Endothelial cell of umbilical vein (primary cell): ENCODE results near the gene CLEC12A. TPM values are rescaled to one million over a fixed set of nuclear protein-coding genes. Genes with fewer than 3 reads are reported as not detected.

ENCODE experiments used
- BruUV-seq: library from RNA; stranded (reverse); fragments of 400-500 nt; replicated peaks from 2 replicates; lab custom pipeline; 2021; lab: Mats Ljungman, UMichigan
- CTCF ChIA-PET: fragments of 300-600, 350-600 bp; sonication (Branson Sonifier 250); formaldehyde crosslinking; loops from one replicate; lab custom pipeline; 2021; ENCODE audit warnings: antibody characterized with exemption, inconsistent platforms; lab: Charles Lee
- POLR2A ChIA-PET: fragments of 300-600, 350-600 bp; sonication (Branson Sonifier 250); formaldehyde crosslinking; loops from one replicate; lab custom pipeline; 2021; ENCODE audit warnings: antibody characterized with exemption, inconsistent platforms; lab: Charles Lee
- DNase-seq: peaks from one replicate; pipeline ENCODE4 v3.0.0-alpha.2; 2011; ENCODE audit warnings: low read depth, low spot score
- FAIRE-seq: peaks from 2 replicates; lab custom pipeline; 2011; peaks lifted over from hg19 to GRCh38; lab: Jason Lieb, UNC
- H2AFZ ChIP-seq: 2 replicates; pipeline ENCODE4 v1.6.0; 2012; ENCODE audit warnings: low read depth, low read length, control low read depth, inconsistent platforms
- H3K27ac ChIP-seq: 2 replicates; pipeline ENCODE4 v1.5.1; 2011; ENCODE audit warnings: low read depth, mild to moderate bottlenecking, control low read depth, low read length, moderate library complexity; ENCODE audit not compliant: insufficient read depth
- H3K27me3 ChIP-seq, 2 experiments: 2 replicates each; pipeline versions ENCODE4 v1.6.0 to v1.6.1; 2011; ENCODE audit warnings: low read length in 2 of 2, mixed read lengths in 1 of 2; ENCODE audit not compliant: control insufficient read depth in 2 of 2, insufficient read depth in 2 of 2
- H3K36me3 ChIP-seq, 2 experiments: 2 replicates in 1 of 2; 3 replicates in 1 of 2; pipeline ENCODE4 v1.5.1; 2011; ENCODE audit warnings: low read length in 2 of 2, mild to moderate bottlenecking in 1 of 2, moderate library complexity in 1 of 2; ENCODE audit not compliant: control insufficient read depth in 2 of 2, insufficient read depth in 2 of 2; ENCODE audit errors: extremely low read depth in 1 of 2
- H3K4me1 ChIP-seq: 3 replicates; pipeline ENCODE4 v1.5.1; 2011; ENCODE audit warnings: mild to moderate bottlenecking, low read length; ENCODE audit not compliant: control insufficient read depth, insufficient read depth; ENCODE audit errors: extremely low read depth
- H3K4me2 ChIP-seq: 2 replicates; pipeline ENCODE4 v1.6.1; 2011; ENCODE audit warnings: low read length, control low read depth, mixed read lengths; ENCODE audit not compliant: insufficient read depth
- H3K4me3 ChIP-seq, 3 experiments: fragments of 200-600 bp in 1 of 3; sonication (generic), shearing (Covaris generic) in 1 of 3; replicated peaks in 1 of 3; 2 replicates each; pipeline ENCODE4 v1.5.1; 2011 to 2016; ENCODE audit warnings: control low read depth in 3 of 3, low read length in 3 of 3, mild to moderate bottlenecking in 2 of 3, inconsistent platforms in 1 of 3, low read depth in 1 of 3, moderate library complexity in 1 of 3; ENCODE audit not compliant: insufficient read depth in 1 of 3
- H3K79me2 ChIP-seq: 2 replicates; pipeline ENCODE4 v1.6.0; 2012; ENCODE audit warnings: low read length, inconsistent platforms; ENCODE audit not compliant: control insufficient read depth, insufficient read depth
- H3K9ac ChIP-seq: replicated peaks from 2 replicates; pipeline ENCODE3; 2011; ENCODE audit warnings: low read length, control low read depth; ENCODE audit not compliant: insufficient read depth; ENCODE audit errors: extremely low read depth
- H3K9me1 ChIP-seq: replicated peaks from 3 replicates; pipeline ENCODE4 v1.6.0; 2011; ENCODE audit warnings: mild to moderate bottlenecking, low read length; ENCODE audit not compliant: control insufficient read depth, insufficient read depth; ENCODE audit errors: extremely low read depth
- H3K9me3 ChIP-seq: replicated peaks from 2 replicates; pipeline ENCODE4 v1.5.1; 2012; ENCODE audit warnings: low read length, inconsistent platforms; ENCODE audit not compliant: control insufficient read depth, insufficient read depth
- H4K20me1 ChIP-seq: replicated peaks from 2 replicates; pipeline ENCODE3; 2011; ENCODE audit warnings: mild to moderate bottlenecking, low read length; ENCODE audit not compliant: control insufficient read depth, insufficient read depth; ENCODE audit errors: extremely low read depth
- CTCF ChIP-seq, 2 donors: IDR thresholded peaks; 1 replicate in 1 of 2; 2 replicates in 1 of 2; pipeline ENCODE4 v1.5.1; 2011; ENCODE audit warnings: low read length in 2 of 2, mild to moderate bottlenecking in 2 of 2, moderate library complexity in 2 of 2, control low read depth in 1 of 2, inconsistent platforms in 1 of 2, low read depth in 1 of 2; ENCODE audit not compliant: insufficient read depth in 1 of 2; ENCODE audit errors: extremely low read depth in 1 of 2
- EZH2 ChIP-seq: IDR thresholded peaks from 2 replicates; pipeline ENCODE4 v1.6.1; 2012; ENCODE audit warnings: borderline replicate concordance, low read depth, mild to moderate bottlenecking, moderate library complexity, low read length, inconsistent platforms; ENCODE audit not compliant: severe bottlenecking
- FOS ChIP-seq: IDR thresholded peaks from 2 replicates; pipeline ENCODE4 v1.6.1; 2011; ENCODE audit warnings: mild to moderate bottlenecking, low read length, moderate library complexity, borderline replicate concordance; ENCODE audit not compliant: insufficient read depth
- GATA2 ChIP-seq: IDR thresholded peaks from 2 replicates; pipeline ENCODE4 v1.7.0; 2011; ENCODE audit warnings: low read depth, mild to moderate bottlenecking, moderate library complexity, mixed read lengths, low read length; ENCODE audit not compliant: insufficient read length, insufficient read depth
- JUN ChIP-seq: IDR thresholded peaks from 2 replicates; pipeline ENCODE4 v1.6.1; 2011; ENCODE audit warnings: borderline replicate concordance, low read depth; ENCODE audit not compliant: insufficient read length, insufficient read depth
- MAX ChIP-seq: IDR thresholded peaks from 2 replicates; pipeline ENCODE4 v1.6.1; 2011; ENCODE audit not compliant: insufficient read depth, insufficient read length
- MYC ChIP-seq: IDR thresholded peaks from one replicate; pipeline ENCODE4 v1.6.1; 2011; ENCODE audit warnings: mild to moderate bottlenecking, low read depth, low read length
- POLR2A ChIP-seq: IDR thresholded peaks from 2 replicates; pipeline ENCODE4 v1.6.1; 2012; ENCODE audit warnings: low read depth, mild to moderate bottlenecking, control low read depth, low read length
- POLR2AphosphoS5 ChIP-seq: IDR thresholded peaks from 2 replicates; pipeline ENCODE4 v1.6.1; 2012; ENCODE audit warnings: low read depth, mild to moderate bottlenecking, control low read depth, low read length, moderate library complexity; ENCODE audit not compliant: insufficient read depth
- dilution Hi-C: fragments of 300-500 bp; cut with MboI; formaldehyde crosslinking; loops from one replicate; pipeline ENCODE4 v1.15.0; 2019; ENCODE audit warnings: low sequenced_read_pairs; ENCODE audit not compliant: extremely low pct_ligation_motif_present
- intact Hi-C: fragments of 100-400 bp; cut with micrococcal nuclease; formaldehyde crosslinking; loops from one replicate; pipeline ENCODE4 v1.10.0; 2022
- polyA plus RNA-seq, 4 experiments: library from polyadenylated mRNA; depleted of rRNA in 3 of 4; stranded (reverse) in 3 of 4; unstranded in 1 of 4; fragments of >200 nt; gene quantifications; 2 replicates each; pipeline versions ENCODE4 v1.2.1 to v1.2.3, GENCODE V29; 2011 to 2012; ENCODE audit warnings: missing spikeins in 1 of 4
- total RNA-seq: library from RNA; stranded (reverse); gene quantifications from 2 replicates; pipeline ENCODE4 v1.2.3, GENCODE V29; 2021

The CLEC12A gene
- total and polyA plus RNA-seq, 2 donors (not counting 3 experiments of a cell fraction or from before 2014, with no cell fraction given), result not detected

GRCh38 chr12:9936591-9936990 lies 34.6 kb upstream of the CLEC12A start:
- CTCF ChIA-PET, result no interaction called here
- BruUV-seq, result no TSS peak
- dilution Hi-C loops, result no loop called here

More at GRCh38 chr12:9936591-9936990, 34.6 kb upstream of the CLEC12A start:
- H3K36me3 ChIP-seq, result no peaks in the 10 kb centered on the region
- POLR2A ChIA-PET, result no interaction called here
- no peak overlapping the region for H2AFZ ChIP-seq
- H3K9ac ChIP-seq, result no peak overlapping the region
- no peak for TF ChIP-seq GATA2
- TF ChIP-seq MYC, result no peak
- TF ChIP-seq CTCF (IDR thresholded peaks at IDR 0.05; ENCODE audit: extremely low read depth in 1 of 2, insufficient read depth in 1 of 2, low read depth in 1 of 2, low read length in 2 of 2), result no peak
- TF ChIP-seq POLR2A, result no peak
- TF ChIP-seq POLR2AphosphoS5, result no peak
- TF ChIP-seq JUN, result no peak
- TF ChIP-seq FOS, result no peak
- TF ChIP-seq MAX, result no peak
- no peak for TF ChIP-seq EZH2
- no peaks in the 10 kb centered on the region for H3K4me1 ChIP-seq
- H3K4me2 ChIP-seq, result no peak overlapping the region
- no peaks in the 10 kb centered on the region for H3K27me3 ChIP-seq
- no peaks in the 10 kb centered on the region for H3K9me3 ChIP-seq
- no peaks in the 10 kb centered on the region for H3K9me1 ChIP-seq
- H3K79me2 ChIP-seq, result no peaks in the 10 kb centered on the region
- DNase-seq (no peak), FAIRE-seq (no peak)
- H4K20me1 ChIP-seq, result no peaks in the 10 kb centered on the region
- no peak overlapping the region for H3K27ac ChIP-seq
- H3K4me3 ChIP-seq, result no peak overlapping the region
- intact Hi-C loops, result no loop called here
